GM19455 (cell line): ENCODE results near the gene PROSER2.

Experiments used
- ATAC-seq: cut with Tn5 transposase; IDR thresholded peaks from one replicate; pipeline ENCODE4 v1.9.1; 2021; ENCODE audit not compliant: unreplicated experiment

Gene PROSER2

GRCh38 chr10:11799736-11800080 is 23.4 kb upstream of the PROSER2 start:
- ATAC-seq = no peak

- ATAC-seq = no peak
Observed at GRCh38 chr10:11804336-11804735, 18.8 kb upstream of the PROSER2 start.

GRCh38 chr10:11805792-11806191 is 17.4 kb upstream of the PROSER2 start:
- no peak for ATAC-seq

- no peak for ATAC-seq
Observed at GRCh38 chr10:11806706-11807105, 16.4 kb upstream of the PROSER2 start.

GRCh38 chr10:11808808-11809207 is 14.3 kb upstream of the PROSER2 start:
- ATAC-seq = no peak

GRCh38 chr10:11810313-11810766 is 12.8 kb upstream of the PROSER2 start:
- ATAC-seq = no peak

- ATAC-seq = no peak
Observed at GRCh38 chr10:11810973-11811372, 12.2 kb upstream of the PROSER2 start.

GRCh38 chr10:11813177-11813576 is 10.0 kb upstream of the PROSER2 start:
- ATAC-seq = no peak

GRCh38 chr10:11813855-11814567 is 9.1 kb upstream of the PROSER2 start:
- no peak for ATAC-seq

GRCh38 chr10:11819027-11819426 is 4.1 kb upstream of the PROSER2 start:
- no peak for ATAC-seq

- no peak for ATAC-seq
Observed at GRCh38 chr10:11822026-11822756, 965 bp upstream of the PROSER2 start.

GRCh38 chr10:11822809-11823121 is 391 bp upstream of the PROSER2 start:
- no peak for ATAC-seq

- no peak for ATAC-seq
Observed at GRCh38 chr10:11823989-11824346, 812 bp downstream of the PROSER2 start.

GRCh38 chr10:11824376-11824775 is 1.2 kb downstream of the PROSER2 start:
- ATAC-seq = no peak

- ATAC-seq = no peak
Observed at GRCh38 chr10:11824825-11825224, 1.7 kb downstream of the PROSER2 start.

- no peak for ATAC-seq
Observed at GRCh38 chr10:11825796-11826414, 2.7 kb downstream of the PROSER2 start.

- ATAC-seq = no peak
Observed at GRCh38 chr10:11827006-11827405, 3.9 kb downstream of the PROSER2 start.

GRCh38 chr10:11827414-11827813 is 4.3 kb downstream of the PROSER2 start:
- ATAC-seq = no peak

- ATAC-seq = no peak
Observed at GRCh38 chr10:11828682-11829284, 5.6 kb downstream of the PROSER2 start.

GRCh38 chr10:11830836-11831519 is 7.8 kb downstream of the PROSER2 start:
- ATAC-seq = no peak

- no peak for ATAC-seq
Observed at GRCh38 chr10:11831520-11831951, 8.4 kb downstream of the PROSER2 start.
